ENCODE results near the gene NTN4. TPM values are rescaled to one million over a fixed set of nuclear protein-coding genes. Genes with fewer than 3 reads are reported as not detected.

NTN4 gene
- polyA plus RNA-seq, 1 of the 3 experiments (the other 2 are of a cell fraction): 0.08 TPM

DNA sequence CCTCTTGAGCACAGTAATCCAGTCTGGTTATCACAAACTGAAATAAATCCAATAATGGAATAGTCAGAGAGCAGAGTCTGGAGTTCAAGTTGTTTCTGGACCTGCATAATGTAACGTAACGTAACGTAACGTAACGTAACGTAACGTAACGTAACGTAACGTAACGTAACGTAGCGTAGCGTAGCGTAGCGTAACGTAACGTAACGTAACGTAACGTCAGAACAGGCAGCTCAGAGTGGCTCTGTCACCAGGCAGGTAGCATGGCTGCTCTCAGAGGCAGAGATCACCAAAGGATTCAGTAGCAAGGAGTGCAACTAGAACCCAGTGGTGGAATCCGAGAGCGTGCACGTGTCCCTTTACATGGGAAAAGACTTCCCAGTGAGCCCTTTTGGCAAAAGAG lies 153.6 kb downstream of the NTN4 start:
- Histone ChIP-seq H3K36me3 (replicated peaks in 1 of 2; ENCODE audit: control insufficient read depth in 1 of 2, insufficient read depth in 2 of 2, low read length in 1 of 2) (no peaks in the 10 kb centered on the region), H4K20me1 (ENCODE audit: insufficient read depth) (no peaks in the 10 kb centered on the region), H3K4me1 (ENCODE audit: control insufficient read depth in 1 of 2, insufficient read depth in 2 of 2, low read depth in 1 of 2, low read length in 1 of 2) (peaks cover 0 to 4% of the 10 kb centered on the region in 2 experiments; a peak in 1 of 4 replicates), H3K27me3 (ENCODE audit: insufficient read depth) (no peaks in the 10 kb centered on the region), H3K27ac (ENCODE audit: low read depth in 2 of 2, low read length in 1 of 2) (no peak overlapping the region), H3K9me2 (no peaks in the 10 kb centered on the region), H3F3A (replicated peaks; ENCODE audit: insufficient read depth) (no peaks in the 10 kb centered on the region), H3K4me2 (no peak overlapping the region), H3K9me3 (no peaks in the 10 kb centered on the region), H3K79me2 (ENCODE audit: insufficient read depth) (no peaks in the 10 kb centered on the region), H3K4me3 (ENCODE audit: low read depth in 2 of 2, low read length in 1 of 2) (no peak overlapping the region), H2AFZ (ENCODE audit: low read depth) (no peak overlapping the region), H3K9ac (no peak overlapping the region)
- no peak for TF ChIP-seq RCOR1 (IDR thresholded peaks at IDR 0.05; ENCODE audit: low read length)
- TF ChIP-seq, protein P1, sequence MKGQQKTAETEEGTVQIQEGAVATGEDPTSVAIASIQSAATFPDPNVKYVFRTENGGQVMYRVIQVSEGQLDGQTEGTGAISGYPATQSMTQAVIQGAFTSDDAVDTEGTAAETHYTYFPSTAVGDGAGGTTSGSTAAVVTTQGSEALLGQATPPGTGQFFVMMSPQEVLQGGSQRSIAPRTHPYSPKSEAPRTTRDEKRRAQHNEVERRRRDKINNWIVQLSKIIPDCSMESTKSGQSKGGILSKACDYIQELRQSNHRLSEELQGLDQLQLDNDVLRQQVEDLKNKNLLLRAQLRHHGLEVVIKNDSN (IDR thresholded peaks at IDR 0.05; ENCODE audit: borderline replicate concordance, low read depth): no peak
- TF ChIP-seq EP300 (IDR thresholded peaks at IDR 0.05; ENCODE audit: borderline replicate concordance in 1 of 2, low read depth in 1 of 2, low read length in 1 of 2): no peak
- no peak for TF ChIP-seq TCF12 (IDR thresholded peaks at IDR 0.05)
- no peak for TF ChIP-seq RXRA (IDR thresholded peaks at IDR 0.05; ENCODE audit: borderline replicate concordance, low read depth)
- TF ChIP-seq YY1 (IDR thresholded peaks at IDR 0.05; ENCODE audit: low read depth): no peak
- TF ChIP-seq, protein P2, sequence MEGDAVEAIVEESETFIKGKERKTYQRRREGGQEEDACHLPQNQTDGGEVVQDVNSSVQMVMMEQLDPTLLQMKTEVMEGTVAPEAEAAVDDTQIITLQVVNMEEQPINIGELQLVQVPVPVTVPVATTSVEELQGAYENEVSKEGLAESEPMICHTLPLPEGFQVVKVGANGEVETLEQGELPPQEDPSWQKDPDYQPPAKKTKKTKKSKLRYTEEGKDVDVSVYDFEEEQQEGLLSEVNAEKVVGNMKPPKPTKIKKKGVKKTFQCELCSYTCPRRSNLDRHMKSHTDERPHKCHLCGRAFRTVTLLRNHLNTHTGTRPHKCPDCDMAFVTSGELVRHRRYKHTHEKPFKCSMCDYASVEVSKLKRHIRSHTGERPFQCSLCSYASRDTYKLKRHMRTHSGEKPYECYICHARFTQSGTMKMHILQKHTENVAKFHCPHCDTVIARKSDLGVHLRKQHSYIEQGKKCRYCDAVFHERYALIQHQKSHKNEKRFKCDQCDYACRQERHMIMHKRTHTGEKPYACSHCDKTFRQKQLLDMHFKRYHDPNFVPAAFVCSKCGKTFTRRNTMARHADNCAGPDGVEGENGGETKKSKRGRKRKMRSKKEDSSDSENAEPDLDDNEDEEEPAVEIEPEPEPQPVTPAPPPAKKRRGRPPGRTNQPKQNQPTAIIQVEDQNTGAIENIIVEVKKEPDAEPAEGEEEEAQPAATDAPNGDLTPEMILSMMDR (IDR thresholded peaks at IDR 0.05): no peak
- TF ChIP-seq FOXJ3 (CRISPR knock-in tag; IDR thresholded peaks at IDR 0.05): no peak
- no peak for TF ChIP-seq TAF1 (IDR thresholded peaks at IDR 0.05; ENCODE audit: borderline replicate concordance, low read depth, low read length)
- no peak for TF ChIP-seq NFIC (IDR thresholded peaks at IDR 0.05; ENCODE audit: borderline replicate concordance)
- TF ChIP-seq ELF1 (IDR thresholded peaks at IDR 0.05): no peak
- TF ChIP-seq TEAD4 (IDR thresholded peaks at IDR 0.05; ENCODE audit: borderline replicate concordance, insufficient read depth): no peak
- TF ChIP-seq CHD2 (IDR thresholded peaks at IDR 0.05; ENCODE audit: low read length, partially characterized antibody): no peak
- TF ChIP-seq, protein P3, sequence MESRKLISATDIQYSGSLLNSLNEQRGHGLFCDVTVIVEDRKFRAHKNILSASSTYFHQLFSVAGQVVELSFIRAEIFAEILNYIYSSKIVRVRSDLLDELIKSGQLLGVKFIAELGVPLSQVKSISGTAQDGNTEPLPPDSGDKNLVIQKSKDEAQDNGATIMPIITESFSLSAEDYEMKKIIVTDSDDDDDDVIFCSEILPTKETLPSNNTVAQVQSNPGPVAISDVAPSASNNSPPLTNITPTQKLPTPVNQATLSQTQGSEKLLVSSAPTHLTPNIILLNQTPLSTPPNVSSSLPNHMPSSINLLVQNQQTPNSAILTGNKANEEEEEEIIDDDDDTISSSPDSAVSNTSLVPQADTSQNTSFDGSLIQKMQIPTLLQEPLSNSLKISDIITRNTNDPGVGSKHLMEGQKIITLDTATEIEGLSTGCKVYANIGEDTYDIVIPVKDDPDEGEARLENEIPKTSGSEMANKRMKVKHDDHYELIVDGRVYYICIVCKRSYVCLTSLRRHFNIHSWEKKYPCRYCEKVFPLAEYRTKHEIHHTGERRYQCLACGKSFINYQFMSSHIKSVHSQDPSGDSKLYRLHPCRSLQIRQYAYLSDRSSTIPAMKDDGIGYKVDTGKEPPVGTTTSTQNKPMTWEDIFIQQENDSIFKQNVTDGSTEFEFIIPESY (IDR thresholded peaks at IDR 0.05; ENCODE audit: borderline replicate concordance, low read depth): no peak
- no peak for TF ChIP-seq POLR2AphosphoS5 (IDR thresholded peaks at IDR 0.05; ENCODE audit: low read depth, low read length)
- POLR2A ChIA-PET: no interaction called here
- 83% methylated on average over 24 of the region's 24 CpGs for WGBS (ENCODE audit: low lambda C conversion rate)
- DNase-seq: no peak
- CTCF ChIA-PET: interaction anchor here (0.8 kb wide), 1 partner anchor 212 kb away, joined by 3 read pairs; no protein-coding TSS in a partner anchor
